Heart left ventricle (tissue), 13 donors: ENCODE measurements around the gene MYH14.

Experiments used
- POLR2A ChIP-seq, 2 donors: fragments of 450-650 bp; IDR thresholded peaks; one replicate each; pipeline ENCODE4 v1.6.1; 2017; ENCODE audit warnings: antibody characterized with exemption in 2 of 2, mild to moderate bottlenecking in 2 of 2, moderate library complexity in 2 of 2
- TF ChIP-seq, protein P1 (sequence below), 12 donors: fragments of 200-600 bp; sonication (generic) in 4 of 12; IDR thresholded peaks; one replicate each; pipeline versions ENCODE4 v1.5.0 to v1.8.0; 2018 to 2022; ENCODE audit warnings: antibody characterized with exemption in 12 of 12, mild to moderate bottlenecking in 5 of 12
- donor health status: ischemic (EF 13 %, LVEDD 7.1; RV severe dilation, severe dysfunction).
- donor health status: DM: no; HTN: yes; CAD: no.
- donor health status: DM: no; HTN: no; CAD: no.
- donor health status: ischemic (EF 25% LVEDD 6.9; RV normal size, moderate dysfunction).
- donor health status: ischemic (EF 25% LVEDD 5.7; RV mildly dilated, moderate dysfunction).
- donor health status: ischemic (EF 35%, LVEDD 5.7; RV mildly dilated, moderate dysfunction).
- donor health status: nonischemic (EF 11% LVEDD 7.7; RV severe dilation, severe dysfunction).
- donor health status: DM: yes; HTN: yes; CAD: no.
- donor health status: PGD.
- donor health status: ischemic (EF 29% LVEDD 5.4; RV normal size, mild dysfunction).
- donor health status: nonischemic (EF 23%, LVEDD 6.1; RV moderate dilation, normal function).

DNA sequence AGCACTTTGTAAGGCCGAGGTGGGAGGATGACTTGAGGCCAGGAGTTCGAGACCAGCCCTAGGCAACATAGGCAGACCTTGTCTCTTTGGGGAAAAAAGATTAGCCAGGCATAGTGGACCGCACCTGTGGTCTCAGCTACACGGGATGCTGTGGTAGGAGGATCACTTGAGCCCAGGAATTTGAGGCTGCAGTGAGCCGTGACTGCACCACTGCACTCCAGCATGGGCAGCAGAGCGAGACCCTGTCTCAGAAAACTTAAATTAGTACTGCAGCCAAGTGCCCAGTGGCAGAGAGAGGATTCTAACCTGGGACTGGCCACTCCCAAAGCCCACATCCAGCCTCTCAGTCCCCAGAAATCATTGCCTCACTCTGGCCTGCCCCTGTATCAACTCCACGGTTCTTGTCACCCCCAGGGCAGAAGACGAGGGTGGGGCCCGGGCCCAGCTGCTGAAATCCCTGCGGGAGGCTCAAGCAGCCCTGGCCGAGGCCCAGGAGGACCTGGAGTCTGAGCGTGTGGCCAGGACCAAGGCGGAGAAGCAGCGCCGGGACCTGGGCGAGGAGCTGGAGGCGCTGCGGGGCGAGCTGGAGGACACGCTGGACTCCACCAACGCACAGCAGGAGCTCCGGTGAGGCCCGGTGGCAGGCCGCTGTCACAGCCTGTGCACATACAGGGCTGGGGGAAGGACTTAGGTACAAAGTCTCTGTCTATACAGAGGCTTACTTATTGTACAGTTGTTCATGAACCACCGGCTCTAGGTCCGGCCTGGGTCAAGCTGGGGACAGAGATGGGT, 72.4 kb downstream of the MYH14 start:
- TF ChIP-seq, protein P1, sequence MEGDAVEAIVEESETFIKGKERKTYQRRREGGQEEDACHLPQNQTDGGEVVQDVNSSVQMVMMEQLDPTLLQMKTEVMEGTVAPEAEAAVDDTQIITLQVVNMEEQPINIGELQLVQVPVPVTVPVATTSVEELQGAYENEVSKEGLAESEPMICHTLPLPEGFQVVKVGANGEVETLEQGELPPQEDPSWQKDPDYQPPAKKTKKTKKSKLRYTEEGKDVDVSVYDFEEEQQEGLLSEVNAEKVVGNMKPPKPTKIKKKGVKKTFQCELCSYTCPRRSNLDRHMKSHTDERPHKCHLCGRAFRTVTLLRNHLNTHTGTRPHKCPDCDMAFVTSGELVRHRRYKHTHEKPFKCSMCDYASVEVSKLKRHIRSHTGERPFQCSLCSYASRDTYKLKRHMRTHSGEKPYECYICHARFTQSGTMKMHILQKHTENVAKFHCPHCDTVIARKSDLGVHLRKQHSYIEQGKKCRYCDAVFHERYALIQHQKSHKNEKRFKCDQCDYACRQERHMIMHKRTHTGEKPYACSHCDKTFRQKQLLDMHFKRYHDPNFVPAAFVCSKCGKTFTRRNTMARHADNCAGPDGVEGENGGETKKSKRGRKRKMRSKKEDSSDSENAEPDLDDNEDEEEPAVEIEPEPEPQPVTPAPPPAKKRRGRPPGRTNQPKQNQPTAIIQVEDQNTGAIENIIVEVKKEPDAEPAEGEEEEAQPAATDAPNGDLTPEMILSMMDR (IDR thresholded peaks at IDR 0.05), result no peak
- TF ChIP-seq POLR2A (IDR thresholded peaks at IDR 0.05), result no peak
